NT2/D1 (cell line): ENCODE measurements around the gene F12.

Experiments
- YY1 ChIP-seq: IDR thresholded peaks from 2 replicates; pipeline ENCODE4 v1.6.1; 2011; ENCODE audit not compliant: insufficient read length, insufficient read depth
- ZNF274 ChIP-seq: IDR thresholded peaks from 2 replicates; pipeline ENCODE4 v1.6.1; 2011; ENCODE audit warnings: mild to moderate bottlenecking, low read depth, low read length

GRCh38 chr5:177361418-177362291, 47.7 kb downstream of the F12 start:
- TF ChIP-seq YY1 (no peak), ZNF274 (no peak)
